Measurements from ENCODE around the gene UTS2B.

The UTS2B gene

GRCh38 chr3:191321019-191321767 lies 9.1 kb downstream of the UTS2B start:
- no peak for DNase-seq (ENCODE audit: low read depth)

GRCh38 chr3:191320316-191320715 lies 10.0 kb downstream of the UTS2B start:
- no peak for DNase-seq (ENCODE audit: low read depth)

- DNase-seq (ENCODE audit: low read depth): no peak
Measured at GRCh38 chr3:191316876-191317603, 13.3 kb downstream of the UTS2B start.

- no peak for DNase-seq (ENCODE audit: low read depth)
Measured at GRCh38 chr3:191314109-191314728, 16.1 kb downstream of the UTS2B start.

- no peak for DNase-seq (ENCODE audit: low read depth)
Measured at GRCh38 chr3:191313296-191313695, 17.0 kb downstream of the UTS2B start.

- DNase-seq (ENCODE audit: low read depth): no peak
Measured at GRCh38 chr3:191307341-191307740, 23.0 kb downstream of the UTS2B start.

- no peak for DNase-seq (ENCODE audit: low read depth)
Measured at GRCh38 chr3:191306428-191306827, 23.9 kb downstream of the UTS2B start.

- no peak for DNase-seq (ENCODE audit: low read depth)
Measured at GRCh38 chr3:191303596-191303995, 26.7 kb downstream of the UTS2B start.

GRCh38 chr3:191302451-191302850 lies 27.9 kb downstream of the UTS2B start:
- DNase-seq (ENCODE audit: low read depth): no peak

GRCh38 chr3:191301782-191302411 lies 28.4 kb downstream of the UTS2B start:
- no peak for DNase-seq (ENCODE audit: low read depth)

GRCh38 chr3:191301017-191301416 lies 29.3 kb downstream of the UTS2B start:
- no peak for DNase-seq (ENCODE audit: low read depth)

- DNase-seq (ENCODE audit: low read depth): no peak
Measured at GRCh38 chr3:191300422-191300821, 29.9 kb downstream of the UTS2B start.

GRCh38 chr3:191298846-191299245 lies 31.5 kb downstream of the UTS2B start:
- no peak for DNase-seq (ENCODE audit: low read depth)

- no peak for DNase-seq (ENCODE audit: low read depth)
Measured at GRCh38 chr3:191296041-191296541, 34.2 kb downstream of the UTS2B start.

- DNase-seq (ENCODE audit: low read depth): no peak
Measured at GRCh38 chr3:191294291-191294690, 36.0 kb downstream of the UTS2B start.

GRCh38 chr3:191292243-191293015 lies 37.9 kb downstream of the UTS2B start:
- no peak for DNase-seq (ENCODE audit: low read depth)

GRCh38 chr3:191290311-191291025 lies 39.9 kb downstream of the UTS2B start:
- DNase-seq (ENCODE audit: low read depth): no peak

- DNase-seq (ENCODE audit: low read depth): no peak
Measured at GRCh38 chr3:191283400-191283799, 46.9 kb downstream of the UTS2B start.

GRCh38 chr3:191282251-191283185 lies 47.8 kb downstream of the UTS2B start:
- no peak for DNase-seq (ENCODE audit: low read depth)

- DNase-seq (ENCODE audit: low read depth): no peak
Measured at GRCh38 chr3:191280882-191281281, 49.4 kb downstream of the UTS2B start.
